Breast epithelium (tissue), 4 donors: ENCODE results near the gene CACNA1I. TPM values are rescaled to one million over a fixed set of nuclear protein-coding genes. Genes with fewer than 3 reads are reported as not detected.

Experiments
- DNase-seq, 2 donors: peaks; one replicate each; pipeline ENCODE4 v3.0.0-alpha.2; 2019; ENCODE audit warnings: low spot score in 2 of 2
- H3K27ac ChIP-seq, 2 donors: fragments of 200-600 bp; sonication (generic) in 1 of 2; one replicate each; pipeline ENCODE4 v1.5.1; 2016 to 2019; ENCODE audit warnings: mild to moderate bottlenecking in 1 of 2
- H3K27me3 ChIP-seq, 2 donors: fragments of 200-600 bp; sonication (generic) in 1 of 2; one replicate each; pipeline versions ENCODE4 v1.5.1 to v1.6.0; 2017 to 2019; ENCODE audit warnings: control low read depth in 1 of 2, mild to moderate bottlenecking in 1 of 2
- H3K36me3 ChIP-seq: fragments of 200-600 bp; one replicate; pipeline ENCODE4 v1.5.1; 2019
- H3K4me1 ChIP-seq, 2 donors: fragments of 200-600 bp; sonication (generic); one replicate each; pipeline ENCODE4 v1.5.1; 2016 to 2019; ENCODE audit warnings: control low read depth in 1 of 2
- H3K4me3 ChIP-seq, 3 donors: fragments of 200-600 bp; sonication (generic); 1 replicate in 2 of 3; 2 replicates in 1 of 3; pipeline ENCODE4 v1.5.1; 2016 to 2019; ENCODE audit warnings: mild to moderate bottlenecking in 3 of 3, moderate library complexity in 2 of 3
- H3K9me3 ChIP-seq, 2 donors: fragments of 200-600 bp; sonication (generic) in 1 of 2; one replicate each; pipeline ENCODE4 v1.5.1; 2016 to 2019; ENCODE audit warnings: control low read depth in 1 of 2
- POLR2A ChIP-seq: fragments of 450-650 bp; IDR thresholded peaks from one replicate; pipeline ENCODE4 v1.6.1; 2016; ENCODE audit warnings: antibody characterized with exemption, mild to moderate bottlenecking, moderate library complexity
- POLR2AphosphoS5 ChIP-seq, 3 donors: sonication (generic); formaldehyde crosslinking; IDR thresholded peaks; one replicate each; pipeline ENCODE4 v1.6.1; 2017; ENCODE audit warnings: antibody characterized with exemption in 3 of 3
- intact Hi-C: fragments of 100-400 bp; cut with DNase I; formaldehyde crosslinking; loops from one replicate; pipeline ENCODE4 v1.15.1; 2023; ENCODE audit warnings: low total_unique reads
- total RNA-seq, 3 donors: library from RNA; depleted of rRNA; stranded (reverse); fragments of >200 nt; gene quantifications; one replicate each; pipeline ENCODE4 v1.1.0, GENCODE V29; 2016
- TF ChIP-seq, protein P1 (sequence below), 3 donors: fragments of 450-650 bp; IDR thresholded peaks; one replicate each; pipeline ENCODE4 v1.5.1; 2016 to 2017; ENCODE audit warnings: antibody characterized with exemption in 3 of 3, mild to moderate bottlenecking in 3 of 3, moderate library complexity in 3 of 3

CACNA1I gene
- total RNA-seq, 3 donors from 2014 or later: 0.32 to 0.44 (median 0.33) TPM

DNA sequence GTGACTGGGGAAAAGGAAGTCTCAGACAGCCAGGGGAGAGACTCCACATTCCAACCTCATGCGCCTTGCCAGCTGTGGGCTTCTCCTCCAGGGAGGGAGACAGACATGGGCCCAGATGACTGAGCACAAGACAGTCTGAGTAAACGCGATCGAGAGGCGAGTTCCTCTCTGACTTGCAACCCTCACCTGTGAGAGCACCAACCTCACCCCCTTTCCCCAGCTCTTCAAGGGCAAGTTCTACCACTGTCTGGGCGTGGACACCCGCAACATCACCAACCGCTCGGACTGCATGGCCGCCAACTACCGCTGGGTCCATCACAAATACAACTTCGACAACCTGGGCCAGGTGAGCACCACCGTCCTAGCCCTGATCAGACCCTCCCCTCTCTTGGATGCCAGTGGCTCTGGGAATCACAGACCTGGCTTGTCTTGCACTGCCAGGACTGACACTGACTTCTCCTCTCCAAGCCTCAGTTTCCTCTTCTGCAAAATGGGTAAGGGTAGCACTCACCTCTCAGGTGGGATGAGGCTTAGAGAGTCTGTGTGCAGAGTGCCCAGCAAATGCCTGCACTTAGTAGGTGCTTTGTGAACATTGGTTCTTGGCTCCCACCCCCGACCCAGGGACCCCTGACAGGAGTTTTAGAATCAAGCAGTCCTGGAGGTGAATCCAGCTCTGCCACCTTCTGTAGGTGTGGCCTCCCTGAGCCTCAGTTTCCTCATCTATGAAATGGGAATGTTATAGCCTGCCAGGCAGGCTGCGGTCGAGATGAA, 95.3 kb downstream of the CACNA1I start:
- H3K36me3 ChIP-seq: no peaks in the 10 kb centered on the region
- H3K4me3 ChIP-seq: no peak overlapping the region
- peaks cover 8 to 36% of the 10 kb centered on the region in 2 donors for H3K27me3 ChIP-seq
- H3K27ac ChIP-seq: no peak overlapping the region
- no peak for DNase-seq
- H3K9me3 ChIP-seq: peaks cover 4 to 7% of the 10 kb centered on the region in 2 donors
- H3K4me1 ChIP-seq: no peaks in the 10 kb centered on the region
- TF ChIP-seq POLR2AphosphoS5 (IDR thresholded peaks at IDR 0.05) (no peak), POLR2A (no peak)
- TF ChIP-seq, protein P1, sequence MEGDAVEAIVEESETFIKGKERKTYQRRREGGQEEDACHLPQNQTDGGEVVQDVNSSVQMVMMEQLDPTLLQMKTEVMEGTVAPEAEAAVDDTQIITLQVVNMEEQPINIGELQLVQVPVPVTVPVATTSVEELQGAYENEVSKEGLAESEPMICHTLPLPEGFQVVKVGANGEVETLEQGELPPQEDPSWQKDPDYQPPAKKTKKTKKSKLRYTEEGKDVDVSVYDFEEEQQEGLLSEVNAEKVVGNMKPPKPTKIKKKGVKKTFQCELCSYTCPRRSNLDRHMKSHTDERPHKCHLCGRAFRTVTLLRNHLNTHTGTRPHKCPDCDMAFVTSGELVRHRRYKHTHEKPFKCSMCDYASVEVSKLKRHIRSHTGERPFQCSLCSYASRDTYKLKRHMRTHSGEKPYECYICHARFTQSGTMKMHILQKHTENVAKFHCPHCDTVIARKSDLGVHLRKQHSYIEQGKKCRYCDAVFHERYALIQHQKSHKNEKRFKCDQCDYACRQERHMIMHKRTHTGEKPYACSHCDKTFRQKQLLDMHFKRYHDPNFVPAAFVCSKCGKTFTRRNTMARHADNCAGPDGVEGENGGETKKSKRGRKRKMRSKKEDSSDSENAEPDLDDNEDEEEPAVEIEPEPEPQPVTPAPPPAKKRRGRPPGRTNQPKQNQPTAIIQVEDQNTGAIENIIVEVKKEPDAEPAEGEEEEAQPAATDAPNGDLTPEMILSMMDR (IDR thresholded peaks at IDR 0.05): no peak
- intact Hi-C loops: no loop called here

GRCh38 chr22:39666495-39666894, 95.9 kb downstream of the CACNA1I start:
- Histone ChIP-seq H3K27ac (no peak overlapping the region), H3K4me1 (no peaks in the 10 kb centered on the region), H3K9me3 (peaks cover 11 to 13% of the 10 kb centered on the region in 2 donors), H3K4me3 (no peak overlapping the region), H3K36me3 (no peaks in the 10 kb centered on the region), H3K27me3 (peaks cover 8 to 29% of the 10 kb centered on the region in 2 donors)
- intact Hi-C loops: no loop called here
- TF ChIP-seq POLR2AphosphoS5 (IDR thresholded peaks at IDR 0.05) (no peak), POLR2A (no peak)
- TF ChIP-seq, protein P1 (IDR thresholded peaks at IDR 0.05): no peak
- DNase-seq: no peak

GRCh38 chr22:39666926-39667325, 96.4 kb downstream of the CACNA1I start:
- TF ChIP-seq, protein P1 (IDR thresholded peaks at IDR 0.05): no peak
- TF ChIP-seq POLR2AphosphoS5 (IDR thresholded peaks at IDR 0.05) (no peak), POLR2A (no peak)
- intact Hi-C loops: no loop called here
- H3K4me1 ChIP-seq: no peaks in the 10 kb centered on the region
- DNase-seq: no peak
- peaks cover 6 to 25% of the 10 kb centered on the region in 2 donors for H3K27me3 ChIP-seq
- H3K4me3 ChIP-seq: no peak overlapping the region
- H3K27ac ChIP-seq: no peak overlapping the region
- H3K9me3 ChIP-seq: peaks cover 15 to 17% of the 10 kb centered on the region in 2 donors
- H3K36me3 ChIP-seq: no peaks in the 10 kb centered on the region

DNA sequence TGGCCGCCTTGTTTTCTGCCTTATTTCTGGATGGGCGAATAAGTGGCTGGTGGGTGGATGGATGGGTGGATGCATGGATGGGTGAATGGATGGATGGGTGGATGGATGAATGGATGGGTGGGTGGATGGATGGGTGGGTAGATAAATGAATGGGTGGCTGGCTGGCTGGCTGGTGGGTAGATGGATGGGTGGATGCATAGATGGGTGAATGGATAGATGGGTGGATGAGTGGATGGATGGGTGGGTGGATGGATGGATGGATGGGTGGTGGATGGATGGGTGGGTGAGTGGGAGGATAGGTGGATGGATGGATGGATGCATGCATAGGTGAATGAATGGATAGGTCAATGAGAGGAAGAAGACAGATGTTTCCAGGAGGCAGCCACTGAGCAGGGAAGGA, 98.9 kb downstream of the CACNA1I start:
- DNase-seq: no peak
- no peak for TF ChIP-seq POLR2AphosphoS5 (IDR thresholded peaks at IDR 0.05)
- TF ChIP-seq, protein P1 (IDR thresholded peaks at IDR 0.05): no peak
- TF ChIP-seq POLR2A: no peak
- no peak overlapping the region for H3K27ac ChIP-seq
- intact Hi-C loops: no loop called here
- no peak overlapping the region for H3K4me3 ChIP-seq
- no peaks in the 10 kb centered on the region for H3K36me3 ChIP-seq
- H3K4me1 ChIP-seq: no peaks in the 10 kb centered on the region
- H3K9me3 ChIP-seq: peaks cover 25 to 28% of the 10 kb centered on the region in 2 donors
- H3K27me3 ChIP-seq: no peaks in the 10 kb centered on the region

GRCh38 chr22:39671936-39672335, 101.4 kb downstream of the CACNA1I start:
- no peak overlapping the region for H3K27ac ChIP-seq
- H3K4me1 ChIP-seq: no peaks in the 10 kb centered on the region
- H3K27me3 ChIP-seq: no peaks in the 10 kb centered on the region
- intact Hi-C loops: no loop called here
- no peak overlapping the region for H3K4me3 ChIP-seq
- H3K9me3 ChIP-seq: peaks cover 25 to 28% of the 10 kb centered on the region in 2 donors
- DNase-seq: no peak
- H3K36me3 ChIP-seq: no peaks in the 10 kb centered on the region
- TF ChIP-seq, protein P1 (IDR thresholded peaks at IDR 0.05): no peak
- no peak for TF ChIP-seq POLR2AphosphoS5 (IDR thresholded peaks at IDR 0.05)
- TF ChIP-seq POLR2A: no peak
